HG03575 (cell line): Measurements from ENCODE around the gene CASP8.

Experiments used
- ATAC-seq: cut with Tn5 transposase; IDR thresholded peaks from one replicate; pipeline ENCODE4 v1.9.1; 2021; ENCODE audit not compliant: unreplicated experiment, insufficient number of reproducible peaks, low FRiP score; ENCODE audit errors: extremely low read depth

CASP8 gene

GRCh38 chr2:201260302-201260800 is at the start of gene CASP8:
Gene CASP8 (plus strand): TSS chr2:201260536. CDS start chr2:201266487, 5,951 bp downstream.
- no peak for ATAC-seq

GRCh38 chr2:201215963-201216362 is 44.4 kb upstream of the CASP8 start:
- ATAC-seq: no peak

- no peak for ATAC-seq
These were observed 43.4 kb upstream of the CASP8 start for GRCh38 chr2:201216918-201217317.

- no peak for ATAC-seq
These were observed 41.6 kb upstream of the CASP8 start for GRCh38 chr2:201218780-201219179.

GRCh38 chr2:201219328-201220096 is 40.8 kb upstream of the CASP8 start:
- no peak for ATAC-seq

GRCh38 chr2:201220102-201220570 is 40.2 kb upstream of the CASP8 start:
- no peak for ATAC-seq

- ATAC-seq: no peak
These were observed 37.0 kb upstream of the CASP8 start for GRCh38 chr2:201223089-201224073.

GRCh38 chr2:201228271-201228911 is 31.9 kb upstream of the CASP8 start:
- ATAC-seq: no peak

- no peak for ATAC-seq
These were observed 31.4 kb upstream of the CASP8 start for GRCh38 chr2:201228912-201229290.

- ATAC-seq: no peak
These were observed 28.4 kb upstream of the CASP8 start for GRCh38 chr2:201231781-201232466.

GRCh38 chr2:201232467-201232815 is 27.9 kb upstream of the CASP8 start:
- ATAC-seq: no peak

- peak; percentile 87 for ATAC-seq
These were observed 27.0 kb upstream of the CASP8 start for GRCh38 chr2:201233192-201233811.

- ATAC-seq: no peak
These were observed 26.3 kb upstream of the CASP8 start for GRCh38 chr2:201233812-201234662.

GRCh38 chr2:201234663-201235135 is 25.6 kb upstream of the CASP8 start:
- no peak for ATAC-seq

- no peak for ATAC-seq
These were observed 24.2 kb upstream of the CASP8 start for GRCh38 chr2:201235860-201236811.

GRCh38 chr2:201237486-201238123 is 22.7 kb upstream of the CASP8 start:
- no peak for ATAC-seq
